SU-DHL-6 (cell line): ENCODE data around the gene SATB2.

Source experiments
- EZH2phosphoT487 ChIP-seq: fragments of 200-600 bp; sonication (generic), shearing (Covaris generic); conservative IDR thresholded peaks from 2 replicates; pipeline ENCODE4 v1.6.1; 2018; ENCODE audit warnings: mild to moderate bottlenecking, antibody characterized with exemption, low read length, moderate library complexity, mixed read lengths
- TF ChIP-seq, protein P1 (sequence below): fragments of 200-600 bp; sonication (generic); IDR thresholded peaks from one replicate; pipeline ENCODE4 v1.5.1; 2017; ENCODE audit warnings: antibody characterized with exemption, mild to moderate bottlenecking, low read length, moderate library complexity; ENCODE audit not compliant: insufficient read depth, poor library complexity, severe bottlenecking

DNA sequence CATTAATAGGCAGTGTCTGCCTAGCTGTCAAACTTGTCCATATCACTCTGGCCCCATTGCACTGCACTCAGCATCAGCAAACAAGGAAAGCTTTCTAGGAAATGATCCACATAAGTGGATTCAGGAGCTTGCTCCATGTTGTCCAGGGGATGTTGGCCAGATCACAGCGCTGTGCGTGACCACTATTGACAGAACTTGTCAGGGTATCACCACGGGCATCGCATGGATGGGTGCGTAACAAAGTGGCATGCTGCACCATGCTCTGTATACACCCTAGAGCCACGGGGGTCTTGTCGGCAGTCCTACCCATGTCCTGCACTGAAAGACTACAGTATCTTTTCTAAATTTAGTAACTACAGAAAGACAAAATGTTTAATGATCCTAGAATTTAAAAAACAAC lies 15.6 kb downstream of the SATB2 start:
- TF ChIP-seq, protein P1, sequence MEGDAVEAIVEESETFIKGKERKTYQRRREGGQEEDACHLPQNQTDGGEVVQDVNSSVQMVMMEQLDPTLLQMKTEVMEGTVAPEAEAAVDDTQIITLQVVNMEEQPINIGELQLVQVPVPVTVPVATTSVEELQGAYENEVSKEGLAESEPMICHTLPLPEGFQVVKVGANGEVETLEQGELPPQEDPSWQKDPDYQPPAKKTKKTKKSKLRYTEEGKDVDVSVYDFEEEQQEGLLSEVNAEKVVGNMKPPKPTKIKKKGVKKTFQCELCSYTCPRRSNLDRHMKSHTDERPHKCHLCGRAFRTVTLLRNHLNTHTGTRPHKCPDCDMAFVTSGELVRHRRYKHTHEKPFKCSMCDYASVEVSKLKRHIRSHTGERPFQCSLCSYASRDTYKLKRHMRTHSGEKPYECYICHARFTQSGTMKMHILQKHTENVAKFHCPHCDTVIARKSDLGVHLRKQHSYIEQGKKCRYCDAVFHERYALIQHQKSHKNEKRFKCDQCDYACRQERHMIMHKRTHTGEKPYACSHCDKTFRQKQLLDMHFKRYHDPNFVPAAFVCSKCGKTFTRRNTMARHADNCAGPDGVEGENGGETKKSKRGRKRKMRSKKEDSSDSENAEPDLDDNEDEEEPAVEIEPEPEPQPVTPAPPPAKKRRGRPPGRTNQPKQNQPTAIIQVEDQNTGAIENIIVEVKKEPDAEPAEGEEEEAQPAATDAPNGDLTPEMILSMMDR, result no peak
- TF ChIP-seq EZH2phosphoT487, result no peak
